HFFc6 (cell line): ENCODE results near the gene TMEM183A. TPM values are rescaled to one million over a fixed set of nuclear protein-coding genes. Genes with fewer than 3 reads are reported as not detected.
A peak's percentile ranks its signal among the peaks of the same experiment; 100 is the strongest.
"Not testable (repeated sequence)": the region's sequence is repeated elsewhere in the genome, so short reads cannot be mapped to it uniquely, and the experiment has no call there.

ENCODE experiments used
- DNase-seq: peaks from one replicate; pipeline ENCODE4 v3.0.0-alpha.2; 2018
- H3K27ac Mint-ChIP-seq: 2 replicates; pipeline ENCODE4 v1.8.0; 2020; ENCODE audit warnings: mild to moderate bottlenecking, mixed read lengths
- H3K27me3 Mint-ChIP-seq: 2 replicates; pipeline ENCODE4 v1.8.0; 2021; ENCODE audit warnings: mild to moderate bottlenecking, moderate library complexity, mixed read lengths; ENCODE audit not compliant: insufficient read depth
- H3K36me3 Mint-ChIP-seq: 2 replicates; pipeline ENCODE4 v1.8.0; 2021; ENCODE audit warnings: low read depth, mixed read lengths
- H3K4me1 Mint-ChIP-seq: 2 replicates; pipeline ENCODE4 v1.8.0; 2020; ENCODE audit warnings: low read depth, mixed read lengths
- H3K4me3 Mint-ChIP-seq: 2 replicates; pipeline ENCODE4 v1.8.0; 2020; ENCODE audit warnings: mild to moderate bottlenecking, moderate library complexity, mixed read lengths
- H3K9me3 Mint-ChIP-seq: 2 replicates; pipeline ENCODE4 v1.8.0; 2020; ENCODE audit warnings: mild to moderate bottlenecking, mixed read lengths
- CTCF ChIP-seq: fragments of 200-600 bp; sonication (generic); IDR thresholded peaks from 2 replicates; pipeline ENCODE4 v1.5.0; 2021; ENCODE audit warnings: antibody characterized with exemption, mild to moderate bottlenecking
- total RNA-seq, 6 experiments: library from RNA; stranded (reverse); fragmentation: NEBNext Ultra II Directional; extraction: Animal tissue kit (Norgen Biotek cat#: 25700); gene quantifications; 2 replicates in 1 of 6; 3 replicates in 5 of 6; pipeline ENCODE4 v1.2.3, GENCODE V29; 2021

The TMEM183A gene
- total RNA-seq, 6 experiments from 2014 or later, result 38.6 to 50.6 (median 45.1) TPM

GRCh38 chr1:203022855-203023254, 15.7 kb downstream of the TMEM183A start:
- H3K4me1 Mint-ChIP-seq, H3K9me3 Mint-ChIP-seq, H3K27ac Mint-ChIP-seq, H3K27me3 Mint-ChIP-seq, H3K4me3 Mint-ChIP-seq, DNase-seq: not testable (repeated sequence)
- peaks cover 23% of the 10 kb centered on the region for H3K36me3 Mint-ChIP-seq
- TF ChIP-seq CTCF, result peak; percentile 24; the same call in 1 of the 2 replicates

GRCh38 chr1:203025686-203026030, 18.5 kb downstream of the TMEM183A start:
- peaks cover 8% of the 10 kb centered on the region for H3K4me1 Mint-ChIP-seq
- no peak for DNase-seq
- no peaks in the 10 kb centered on the region for H3K9me3 Mint-ChIP-seq
- no peak; the same call in 1 of the 2 replicates for TF ChIP-seq CTCF
- H3K4me3 Mint-ChIP-seq, result peak overlapping the region; percentile 80
- H3K27me3 Mint-ChIP-seq, result peaks cover 12% of the 10 kb centered on the region; the same call in 1 of the 2 replicates
- peaks cover 23% of the 10 kb centered on the region for H3K36me3 Mint-ChIP-seq
- H3K27ac Mint-ChIP-seq, result peak overlapping the region; percentile 62

- peaks cover 8% of the 10 kb centered on the region for H3K4me1 Mint-ChIP-seq
- H3K27ac Mint-ChIP-seq, result peak within 1 kb of the TSS; percentile 62
- no peak for TF ChIP-seq CTCF
- H3K27me3 Mint-ChIP-seq, result peaks cover 12% of the 10 kb centered on the region; the same call in 1 of the 2 replicates
- H3K36me3 Mint-ChIP-seq, result peaks cover 21% of the 10 kb centered on the region
- peak; percentile 26 for DNase-seq
- H3K9me3 Mint-ChIP-seq, result no peaks in the 10 kb centered on the region
- peak within 1 kb of the TSS; percentile 80 for H3K4me3 Mint-ChIP-seq
These were observed 19.0 kb downstream of the TMEM183A start, which contains the start of gene PPFIA4 for GRCh38 chr1:203026031-203026665. Gene PPFIA4, plus strand, starts transcription at chr1:203026491. Its CDS starts 12,518 bp downstream, at chr1:203039009.

- Mint-ChIP-seq H3K27me3 (peaks cover 12% of the 10 kb centered on the region; the same call in 1 of the 2 replicates), H3K9me3 (no peaks in the 10 kb centered on the region), H3K36me3 (peaks cover 18% of the 10 kb centered on the region), H3K4me1 (peaks cover 8% of the 10 kb centered on the region), H3K27ac (no peak overlapping the region), H3K4me3 (peak overlapping the region; percentile 53)
- DNase-seq, result no peak
- no peak; the same call in 1 of the 2 replicates for TF ChIP-seq CTCF
These were observed 19.8 kb downstream of the TMEM183A start for GRCh38 chr1:203026666-203027663.

GRCh38 chr1:203028067-203028783, 21.1 kb downstream of the TMEM183A start:
- DNase-seq, result no peak
- H3K9me3 Mint-ChIP-seq, result no peaks in the 10 kb centered on the region
- TF ChIP-seq CTCF, result no peak
- H3K36me3 Mint-ChIP-seq, result peaks cover 18% of the 10 kb centered on the region
- H3K27me3 Mint-ChIP-seq, result peaks cover 16% of the 10 kb centered on the region
- H3K27ac Mint-ChIP-seq, result no peak overlapping the region
- H3K4me3 Mint-ChIP-seq, result no peak overlapping the region
- peaks cover 8% of the 10 kb centered on the region for H3K4me1 Mint-ChIP-seq
